ENCODE data around the gene INPP5E. TPM values are rescaled to one million over a fixed set of nuclear protein-coding genes. Genes with fewer than 3 reads are reported as not detected.

INPP5E gene
- total and polyA plus RNA-seq, 10 of the 15 experiments (the other 5 are each of a cell fraction or from before 2014, with no cell fraction given) = 0.24 to 16.0 (median 5.3) TPM

DNA sequence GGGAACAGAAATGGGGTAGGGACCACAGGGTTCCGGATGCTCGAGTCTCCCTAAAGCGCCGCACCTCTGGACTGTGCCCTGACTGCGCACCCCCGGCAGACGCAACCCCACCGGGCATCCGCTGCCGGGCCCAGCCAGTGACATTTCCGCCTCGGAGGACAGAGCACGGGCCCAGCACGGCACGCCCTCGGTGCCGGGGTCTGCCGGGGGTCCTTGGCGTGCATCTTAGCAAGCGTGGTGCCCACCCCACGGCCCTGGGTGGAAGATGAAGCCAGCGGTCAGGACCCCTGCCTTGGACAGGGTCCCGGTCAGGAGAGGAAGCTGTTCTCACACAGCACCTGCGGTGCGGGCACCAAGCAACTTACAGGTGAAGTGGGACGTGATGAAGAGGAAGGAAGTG, 7.1 kb downstream of the INPP5E start (continued):
- TF ChIP-seq, protein P1, sequence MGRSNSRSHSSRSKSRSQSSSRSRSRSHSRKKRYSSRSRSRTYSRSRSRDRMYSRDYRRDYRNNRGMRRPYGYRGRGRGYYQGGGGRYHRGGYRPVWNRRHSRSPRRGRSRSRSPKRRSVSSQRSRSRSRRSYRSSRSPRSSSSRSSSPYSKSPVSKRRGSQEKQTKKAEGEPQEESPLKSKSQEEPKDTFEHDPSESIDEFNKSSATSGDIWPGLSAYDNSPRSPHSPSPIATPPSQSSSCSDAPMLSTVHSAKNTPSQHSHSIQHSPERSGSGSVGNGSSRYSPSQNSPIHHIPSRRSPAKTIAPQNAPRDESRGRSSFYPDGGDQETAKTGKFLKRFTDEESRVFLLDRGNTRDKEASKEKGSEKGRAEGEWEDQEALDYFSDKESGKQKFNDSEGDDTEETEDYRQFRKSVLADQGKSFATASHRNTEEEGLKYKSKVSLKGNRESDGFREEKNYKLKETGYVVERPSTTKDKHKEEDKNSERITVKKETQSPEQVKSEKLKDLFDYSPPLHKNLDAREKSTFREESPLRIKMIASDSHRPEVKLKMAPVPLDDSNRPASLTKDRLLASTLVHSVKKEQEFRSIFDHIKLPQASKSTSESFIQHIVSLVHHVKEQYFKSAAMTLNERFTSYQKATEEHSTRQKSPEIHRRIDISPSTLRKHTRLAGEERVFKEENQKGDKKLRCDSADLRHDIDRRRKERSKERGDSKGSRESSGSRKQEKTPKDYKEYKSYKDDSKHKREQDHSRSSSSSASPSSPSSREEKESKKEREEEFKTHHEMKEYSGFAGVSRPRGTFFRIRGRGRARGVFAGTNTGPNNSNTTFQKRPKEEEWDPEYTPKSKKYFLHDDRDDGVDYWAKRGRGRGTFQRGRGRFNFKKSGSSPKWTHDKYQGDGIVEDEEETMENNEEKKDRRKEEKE (IDR thresholded peaks at IDR 0.05) = no peak
- TF ChIP-seq NR2C2 (IDR thresholded peaks at IDR 0.05; ENCODE audit: borderline replicate concordance, control insufficient read depth, insufficient read length, low read depth) (no peak), PBX3 (IDR thresholded peaks at IDR 0.05; ENCODE audit: insufficient replicate concordance, low read depth, low read length) (no peak), POLR2AphosphoS5 (IDR thresholded peaks at IDR 0.05; ENCODE audit: low read length) (no peak)

DNA sequence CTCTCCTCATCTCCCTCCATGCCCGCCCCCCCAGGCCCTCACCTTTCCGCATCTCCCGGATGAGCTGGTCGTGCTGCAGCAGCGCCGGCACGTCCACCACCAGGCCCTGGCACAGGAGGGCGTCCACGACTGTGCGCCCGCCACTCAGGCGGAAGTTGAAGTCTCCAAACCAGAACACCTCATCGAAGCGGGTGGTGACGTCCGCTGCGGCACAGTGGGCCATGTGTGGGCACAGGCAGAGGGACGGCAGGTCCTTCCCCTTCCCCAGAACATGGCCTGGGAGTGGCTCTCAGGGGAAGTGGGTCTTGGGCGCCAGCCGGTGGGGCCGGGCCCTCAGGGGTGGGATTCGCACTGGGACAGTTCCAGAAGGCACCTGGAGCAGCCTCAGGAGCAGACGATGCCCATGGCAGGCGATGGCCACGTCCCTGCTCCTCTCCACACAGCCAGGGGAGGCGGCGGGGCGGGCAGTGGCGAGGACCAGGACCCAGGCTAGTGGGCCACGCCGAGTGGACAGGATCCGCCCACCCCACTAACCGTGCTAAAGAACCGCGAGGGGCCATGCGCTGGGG, 7.8 kb downstream of the INPP5E start:
- FAIRE-seq = no peak
- Histone ChIP-seq H3K4me2 (ENCODE audit: control insufficient read depth, insufficient read depth) (no peak overlapping the region), H3K27me3 (replicated peaks in 1 of 2; ENCODE audit: control insufficient read depth in 2 of 2, insufficient read depth in 2 of 2, low read length in 1 of 2) (no peaks in the 10 kb centered on the region), H3K9me3 (replicated peaks; ENCODE audit: control insufficient read depth, insufficient read depth, low read length) (no peaks in the 10 kb centered on the region), H3K79me2 (ENCODE audit: control insufficient read depth, insufficient read depth, low read length) (peaks cover 13% of the 10 kb centered on the region), H3K4me1 (ENCODE audit: control insufficient read depth, insufficient read depth, low read length) (no peaks in the 10 kb centered on the region), H3K36me3 (ENCODE audit: control insufficient read depth in 2 of 2, insufficient read depth in 2 of 2, low read length in 1 of 2) (peaks cover 0 to 13% of the 10 kb centered on the region in 2 experiments; a peak in 3 of 4 replicates), H3K9ac (ENCODE audit: control insufficient read depth, insufficient read depth, low read length) (no peak overlapping the region), H2AFZ (ENCODE audit: control insufficient read depth, low read depth, low read length) (no peak overlapping the region), H3K27ac (ENCODE audit: control insufficient read depth, insufficient read depth) (no peak overlapping the region), H4K20me1 (ENCODE audit: control insufficient read depth, insufficient read depth) (no peaks in the 10 kb centered on the region), H3K4me3 (no peak overlapping the region)
- RAD21 ChIA-PET (ENCODE audit: unreplicated experiment) = no interaction called here
- ATAC-seq = no peak
- intact Hi-C loops (cut with micrococcal nuclease; ENCODE audit: unreplicated experiment) (no loop called here), in situ Hi-C loops (cut with MboI) (no loop called here)
- 92% methylated on average over 26 of the region's 36 CpGs for WGBS (ENCODE audit: insufficient coverage, insufficient replicate concordance, low lambda C conversion rate, missing lambda C conversion rate)
- POLR2A ChIA-PET = no interaction called here
- DNase-seq (ENCODE audit: low read depth, low spot score) = no peak
- SMC1A ChIA-PET (ENCODE audit: uncharacterized antibody, unreplicated experiment) = no interaction called here
- CTCF ChIA-PET = no interaction called here
- BruUV-seq (replicated peaks) = no TSS peak
- TF ChIP-seq REST (IDR thresholded peaks at IDR 0.05; ENCODE audit: low read depth, low read length) = no peak
- TF ChIP-seq NFIC (IDR thresholded peaks at IDR 0.05; ENCODE audit: low read depth, low read length) = no peak
- no peak for TF ChIP-seq EED (IDR thresholded peaks at IDR 0.05; ENCODE audit: low read depth)
- no peak for TF ChIP-seq SREBF2 (IDR thresholded peaks at IDR 0.05; ENCODE audit: low read length)
- no peak for TF ChIP-seq CREM (IDR thresholded peaks at IDR 0.05; ENCODE audit: low read depth)
- TF ChIP-seq RAD51 (IDR thresholded peaks at IDR 0.05) = no peak
- TF ChIP-seq SUZ12 (IDR thresholded peaks at IDR 0.05; ENCODE audit: unreplicated experiment) = no peak
- TF ChIP-seq BHLHE40 (IDR thresholded peaks at IDR 0.05; ENCODE audit: borderline replicate concordance in 1 of 2, low read depth in 2 of 2, low read length in 1 of 2) = no peak
- no peak for TF ChIP-seq POU2F2 (IDR thresholded peaks at IDR 0.05; ENCODE audit: borderline replicate concordance, low read depth, low read length)
- no peak for TF ChIP-seq SIN3A (IDR thresholded peaks at IDR 0.05; ENCODE audit: low read depth, low read length)
- TF ChIP-seq HDAC6 (IDR thresholded peaks at IDR 0.05; ENCODE audit: unreplicated experiment) = no peak
- TF ChIP-seq BRCA1 (IDR thresholded peaks at IDR 0.05; ENCODE audit: low read depth, low read length) = no peak
- TF ChIP-seq SMARCA5 (IDR thresholded peaks at IDR 0.05) = no peak

Measured in GM12878 (cell line).